ENCODE measurements around the gene KLHDC4.

KLHDC4 gene

DNA sequence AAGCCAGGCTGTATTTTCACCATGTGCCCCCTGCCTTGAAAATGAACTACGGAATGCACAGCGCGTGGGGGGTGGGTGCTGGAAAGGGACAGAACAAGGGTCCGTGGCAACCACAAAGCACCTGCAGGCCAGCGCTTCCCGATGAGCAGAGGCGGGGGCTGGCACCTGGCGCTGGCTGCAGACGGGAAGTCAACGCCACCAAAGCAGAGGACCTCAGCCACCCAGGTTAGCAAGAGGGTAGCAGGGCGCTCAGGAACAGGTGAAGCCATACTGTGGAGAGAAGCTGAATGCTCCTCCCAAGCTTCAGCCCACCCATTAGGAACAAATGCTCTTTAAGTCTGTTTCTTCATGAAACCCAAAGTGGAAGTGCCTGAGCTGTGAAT lies 64.7 kb downstream of the KLHDC4 start:
- Histone ChIP-seq H3K9ac (ENCODE audit: low read depth, low read length) (no peak overlapping the region), H4K20me1 (ENCODE audit: insufficient read depth, low read length) (peaks cover 31% of the 10 kb centered on the region), H3K4me1 (ENCODE audit: insufficient read depth, low read length) (no peaks in the 10 kb centered on the region), H3K4me3 (ENCODE audit: low read depth in 1 of 2, low read length in 2 of 2) (no peak overlapping the region), H3K9me3 (ENCODE audit: insufficient read depth, low read length, severe bottlenecking) (no peaks in the 10 kb centered on the region), H3K79me2 (ENCODE audit: insufficient read depth, low read length) (peaks cover 2% of the 10 kb centered on the region; the same call in 1 of the 2 replicates), H3K4me2 (ENCODE audit: insufficient read depth, low read length) (no peak overlapping the region), H3K27ac (ENCODE audit: low read length) (no peak overlapping the region), H3K27me3 (ENCODE audit: insufficient read depth, low read length, poor library complexity) (no peaks in the 10 kb centered on the region), H2AFZ (ENCODE audit: low read depth, low read length) (no peak overlapping the region), H3K36me3 (ENCODE audit: insufficient read depth, low read length) (peaks cover 85% of the 10 kb centered on the region)
- DNase-seq = no peak
- no peak for ATAC-seq (ENCODE audit: insufficient read depth, low read depth)
- no peak for TF ChIP-seq EZH2 (IDR thresholded peaks at IDR 0.05; ENCODE audit: borderline replicate concordance, low read depth, low read length, severe bottlenecking)

DNA sequence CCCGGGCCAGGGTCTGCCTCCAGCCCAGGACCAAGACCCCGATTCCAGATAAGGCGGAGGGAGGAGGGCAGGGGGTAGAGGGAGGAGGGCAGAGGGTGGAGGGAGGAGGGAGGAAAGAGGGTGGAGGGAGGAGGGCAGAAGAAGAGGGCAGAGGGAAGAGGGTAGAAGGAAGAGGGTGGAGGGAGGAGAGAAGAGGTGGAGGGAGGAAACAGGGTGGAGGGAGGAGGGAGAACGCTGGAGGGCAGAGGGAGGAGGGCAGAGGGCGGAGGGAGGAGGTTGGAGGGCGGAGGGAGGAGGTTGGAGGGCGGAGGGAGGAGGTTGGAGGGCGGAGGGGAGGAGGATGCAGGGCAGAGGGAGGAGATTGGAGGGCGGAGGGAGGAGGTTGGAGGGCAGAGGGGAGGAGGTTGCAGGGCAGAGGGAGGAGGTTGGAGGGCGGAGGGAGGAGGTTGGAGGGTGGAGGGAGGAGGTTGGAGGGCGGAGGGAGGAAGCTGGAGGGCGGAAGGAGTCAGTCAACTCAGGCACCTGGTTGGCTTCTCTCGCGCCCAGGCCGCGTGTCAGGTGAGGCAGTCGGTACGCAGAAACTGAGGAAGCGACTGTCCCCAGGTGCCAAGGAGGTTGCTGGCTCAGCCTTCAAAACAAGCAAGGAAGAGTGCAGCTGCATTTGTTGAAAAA lies 65.2 kb downstream of the KLHDC4 start:
- ATAC-seq (ENCODE audit: insufficient read depth, low read depth) (no peak), DNase-seq (no peak)
- Histone ChIP-seq H3K4me2 (ENCODE audit: insufficient read depth, low read length) (no peak overlapping the region), H3K27me3 (ENCODE audit: insufficient read depth, low read length, poor library complexity) (no peaks in the 10 kb centered on the region), H3K4me1 (ENCODE audit: insufficient read depth, low read length) (no peaks in the 10 kb centered on the region), H3K9ac (ENCODE audit: low read depth, low read length) (no peak overlapping the region), H3K36me3 (ENCODE audit: insufficient read depth, low read length) (peaks cover 87% of the 10 kb centered on the region), H2AFZ (ENCODE audit: low read depth, low read length) (no peak overlapping the region), H3K79me2 (ENCODE audit: insufficient read depth, low read length) (no peaks in the 10 kb centered on the region), H3K27ac (ENCODE audit: low read length) (no peak overlapping the region), H3K4me3 (ENCODE audit: low read depth in 1 of 2, low read length in 2 of 2) (no peak overlapping the region), H4K20me1 (ENCODE audit: insufficient read depth, low read length) (peaks cover 27% of the 10 kb centered on the region), H3K9me3 (ENCODE audit: insufficient read depth, low read length, severe bottlenecking) (no peaks in the 10 kb centered on the region)
- no peak for TF ChIP-seq EZH2 (IDR thresholded peaks at IDR 0.05; ENCODE audit: borderline replicate concordance, low read depth, low read length, severe bottlenecking)

DNA sequence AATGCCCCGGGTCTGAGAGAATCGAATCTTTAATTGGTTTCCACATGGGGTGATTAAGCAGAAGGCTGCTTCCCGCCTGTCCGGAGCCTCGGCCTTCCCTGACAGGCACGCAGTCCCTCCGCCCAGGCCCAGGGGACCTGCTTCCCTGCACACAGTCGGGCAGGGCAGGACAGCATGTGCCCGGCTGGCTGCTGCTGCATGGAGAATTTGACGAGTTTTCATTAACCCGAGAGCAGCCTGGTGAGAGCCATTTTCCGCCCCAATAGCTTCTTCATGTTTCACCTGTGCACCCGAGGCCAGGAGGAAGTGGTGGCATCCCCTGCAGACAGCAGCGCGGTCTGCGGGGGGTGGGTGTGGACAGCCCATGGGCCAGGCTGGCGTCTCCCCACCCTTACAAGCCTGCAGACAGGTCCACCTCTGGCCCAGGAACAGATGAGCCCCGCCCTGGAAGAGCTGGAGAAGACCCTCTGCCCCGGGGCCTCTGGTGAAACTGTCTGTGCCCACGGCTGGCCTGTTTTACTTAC lies 67.0 kb downstream of the KLHDC4 start:
- Histone ChIP-seq H3K9me3 (ENCODE audit: insufficient read depth, low read length, severe bottlenecking) (no peaks in the 10 kb centered on the region), H4K20me1 (ENCODE audit: insufficient read depth, low read length) (peaks cover 33% of the 10 kb centered on the region), H3K4me3 (ENCODE audit: low read depth in 1 of 2, low read length in 2 of 2) (no peak overlapping the region), H3K4me2 (ENCODE audit: insufficient read depth, low read length) (no peak overlapping the region), H3K4me1 (ENCODE audit: insufficient read depth, low read length) (no peaks in the 10 kb centered on the region), H3K79me2 (ENCODE audit: insufficient read depth, low read length) (no peaks in the 10 kb centered on the region), H3K27ac (ENCODE audit: low read length) (no peak overlapping the region), H3K36me3 (ENCODE audit: insufficient read depth, low read length) (peaks cover 86% of the 10 kb centered on the region), H2AFZ (ENCODE audit: low read depth, low read length) (no peak overlapping the region), H3K9ac (ENCODE audit: low read depth, low read length) (no peak overlapping the region), H3K27me3 (ENCODE audit: insufficient read depth, low read length, poor library complexity) (no peaks in the 10 kb centered on the region)
- DNase-seq = no peak
- ATAC-seq (ENCODE audit: insufficient read depth, low read depth) = no peak
- TF ChIP-seq EZH2 (IDR thresholded peaks at IDR 0.05; ENCODE audit: borderline replicate concordance, low read depth, low read length, severe bottlenecking) = no peak
- TF ChIP-seq, protein P1, sequence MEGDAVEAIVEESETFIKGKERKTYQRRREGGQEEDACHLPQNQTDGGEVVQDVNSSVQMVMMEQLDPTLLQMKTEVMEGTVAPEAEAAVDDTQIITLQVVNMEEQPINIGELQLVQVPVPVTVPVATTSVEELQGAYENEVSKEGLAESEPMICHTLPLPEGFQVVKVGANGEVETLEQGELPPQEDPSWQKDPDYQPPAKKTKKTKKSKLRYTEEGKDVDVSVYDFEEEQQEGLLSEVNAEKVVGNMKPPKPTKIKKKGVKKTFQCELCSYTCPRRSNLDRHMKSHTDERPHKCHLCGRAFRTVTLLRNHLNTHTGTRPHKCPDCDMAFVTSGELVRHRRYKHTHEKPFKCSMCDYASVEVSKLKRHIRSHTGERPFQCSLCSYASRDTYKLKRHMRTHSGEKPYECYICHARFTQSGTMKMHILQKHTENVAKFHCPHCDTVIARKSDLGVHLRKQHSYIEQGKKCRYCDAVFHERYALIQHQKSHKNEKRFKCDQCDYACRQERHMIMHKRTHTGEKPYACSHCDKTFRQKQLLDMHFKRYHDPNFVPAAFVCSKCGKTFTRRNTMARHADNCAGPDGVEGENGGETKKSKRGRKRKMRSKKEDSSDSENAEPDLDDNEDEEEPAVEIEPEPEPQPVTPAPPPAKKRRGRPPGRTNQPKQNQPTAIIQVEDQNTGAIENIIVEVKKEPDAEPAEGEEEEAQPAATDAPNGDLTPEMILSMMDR (IDR thresholded peaks at IDR 0.05; ENCODE audit: borderline replicate concordance, extremely low read depth, low read length, poor library complexity, severe bottlenecking) = no peak

DNA sequence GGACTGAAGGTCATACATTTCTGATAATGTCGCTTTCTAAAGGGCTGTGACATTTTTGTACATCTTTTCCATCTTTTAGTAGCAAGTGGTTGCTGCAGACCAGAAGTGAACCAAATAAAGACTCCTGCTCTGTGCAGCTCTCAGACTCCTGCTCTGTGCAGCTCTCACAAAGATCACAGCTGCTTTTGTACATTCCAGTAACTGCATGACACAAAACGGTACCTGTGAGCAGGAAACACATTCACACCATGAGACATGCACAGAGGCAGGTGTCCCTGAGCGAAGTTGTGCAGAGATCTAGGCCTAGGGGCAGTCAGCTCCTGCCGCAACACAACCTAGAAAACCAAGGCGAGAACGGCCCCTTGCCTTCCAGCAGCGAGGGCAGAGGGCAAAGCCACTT lies 67.5 kb downstream of the KLHDC4 start:
- TF ChIP-seq, protein P1 (IDR thresholded peaks at IDR 0.05; ENCODE audit: borderline replicate concordance, extremely low read depth, low read length, poor library complexity, severe bottlenecking) = no peak
- TF ChIP-seq EZH2 (IDR thresholded peaks at IDR 0.05; ENCODE audit: borderline replicate concordance, low read depth, low read length, severe bottlenecking) = no peak
- no peaks in the 10 kb centered on the region for H3K79me2 ChIP-seq (ENCODE audit: insufficient read depth, low read length)
- H3K27me3 ChIP-seq (ENCODE audit: insufficient read depth, low read length, poor library complexity) = no peaks in the 10 kb centered on the region
- no peak overlapping the region for H3K27ac ChIP-seq (ENCODE audit: low read length)
- no peak overlapping the region for H2AFZ ChIP-seq (ENCODE audit: low read depth, low read length)
- no peaks in the 10 kb centered on the region for H3K9me3 ChIP-seq (ENCODE audit: insufficient read depth, low read length, severe bottlenecking)
- H3K9ac ChIP-seq (ENCODE audit: low read depth, low read length) = no peak overlapping the region
- H3K36me3 ChIP-seq (ENCODE audit: insufficient read depth, low read length) = peaks cover 81% of the 10 kb centered on the region
- ATAC-seq (ENCODE audit: insufficient read depth, low read depth) = no peak
- no peaks in the 10 kb centered on the region for H3K4me1 ChIP-seq (ENCODE audit: insufficient read depth, low read length)
- DNase-seq = no peak
- no peak overlapping the region for H3K4me2 ChIP-seq (ENCODE audit: insufficient read depth, low read length)
- H3K4me3 ChIP-seq (ENCODE audit: low read depth in 1 of 2, low read length in 2 of 2) = no peak overlapping the region
- H4K20me1 ChIP-seq (ENCODE audit: insufficient read depth, low read length) = peaks cover 32% of the 10 kb centered on the region

All from DND-41 (cell line).